GM18502 (cell line): ENCODE data around the gene YWHAE.
"Not testable (repeated sequence)": the region's sequence is repeated elsewhere in the genome, so short reads cannot be mapped to it uniquely, and the experiment has no call there.

Experiments
- ATAC-seq: cut with Tn5 transposase; IDR thresholded peaks from one replicate; pipeline ENCODE4 v1.9.1; 2021; ENCODE audit warnings: mild to moderate bottlenecking; ENCODE audit not compliant: unreplicated experiment, poor library complexity

YWHAE gene

DNA sequence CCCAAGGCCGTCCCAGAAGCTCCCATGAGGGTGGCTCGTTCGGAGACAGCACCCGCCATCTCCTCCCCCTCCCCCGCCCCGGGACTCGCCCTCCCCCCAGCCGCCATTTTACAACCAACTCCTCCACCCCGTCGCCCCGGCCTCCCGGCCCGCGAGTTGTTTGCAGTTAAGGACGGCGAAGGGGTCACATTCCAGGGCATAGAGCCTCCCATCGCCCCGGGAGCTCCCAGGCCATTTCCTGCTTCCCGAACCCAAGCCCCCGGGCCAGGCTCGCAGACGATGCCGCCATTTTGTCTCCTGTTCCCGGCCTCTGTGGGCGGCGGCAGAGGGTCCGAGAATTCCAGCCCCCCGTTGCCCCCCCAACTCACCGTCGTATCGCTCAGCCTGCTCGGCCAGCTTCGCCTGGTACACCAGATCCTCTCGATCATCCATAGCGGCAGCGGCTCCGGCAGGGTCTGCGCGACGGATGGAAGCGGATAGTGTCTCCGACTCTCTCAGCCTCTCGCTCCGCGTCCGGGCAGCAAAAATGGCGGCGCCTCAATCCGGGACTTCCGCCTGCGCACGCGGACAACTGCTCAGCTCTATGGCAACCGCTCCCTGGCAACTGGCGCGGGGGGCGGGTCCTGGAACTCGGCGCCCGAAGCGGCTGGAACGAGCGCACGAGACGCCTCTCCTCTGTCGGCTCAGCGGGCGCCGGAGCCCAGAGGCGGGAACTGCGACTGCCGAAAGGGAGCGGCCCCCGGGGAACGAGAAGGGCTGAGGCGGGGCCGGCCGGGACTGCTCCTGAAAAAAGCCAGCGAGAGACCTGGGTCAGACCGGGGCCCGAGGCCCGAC is at the start of gene YWHAE:
TSS of gene YWHAE (minus strand) at position 544 of the 834 bp plus-strand sequence. CDS start at position 432, 112 bp downstream.
- peak; percentile 89 for ATAC-seq

DNA sequence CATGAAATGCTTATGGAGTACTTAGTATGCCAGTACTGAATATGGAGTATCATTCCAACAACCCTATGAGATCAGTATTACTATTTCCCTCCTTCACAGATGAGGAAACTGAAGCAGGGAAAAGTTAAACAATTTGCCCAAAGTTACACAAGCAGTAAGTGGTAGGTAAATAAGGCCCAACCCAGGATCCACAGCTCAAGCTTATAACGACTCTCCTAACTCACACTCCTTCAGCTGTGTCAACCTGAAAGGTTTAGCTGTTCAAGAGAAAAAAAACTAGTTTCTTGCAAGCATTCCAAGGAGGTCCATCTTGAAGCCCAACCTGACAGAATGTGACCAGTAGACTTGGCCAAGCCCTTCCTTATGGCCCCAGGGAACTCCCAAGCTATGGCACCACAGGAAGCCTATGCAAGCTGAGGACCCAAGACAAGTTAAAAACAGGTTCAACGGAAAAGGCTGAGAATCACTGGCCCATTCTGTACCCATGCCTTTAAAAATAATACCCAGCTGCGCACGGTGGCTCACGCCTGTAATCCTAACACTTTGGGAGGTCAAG is 49.5 kb upstream of the YWHAE start:
- no peak for ATAC-seq

DNA sequence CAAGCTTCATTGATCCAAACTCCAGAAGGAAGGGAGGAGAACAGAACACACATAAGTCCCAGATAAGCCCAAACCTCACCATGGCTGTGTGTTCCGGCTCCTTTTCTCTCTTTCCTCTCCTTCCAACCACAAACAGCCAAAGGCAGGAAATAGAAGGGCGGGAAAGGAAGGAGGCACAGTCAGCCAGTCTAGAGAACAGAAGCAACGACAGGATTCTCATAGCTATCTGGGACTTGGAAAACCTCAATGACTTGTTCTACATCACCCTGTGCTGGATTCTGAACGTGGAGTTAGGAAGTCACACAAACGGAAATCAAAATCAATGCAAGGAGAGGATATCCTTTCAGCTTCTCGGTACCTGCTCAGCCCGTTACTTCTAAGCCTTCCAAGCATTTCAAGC is 47.0 kb upstream of the YWHAE start:
- no peak for ATAC-seq

DNA sequence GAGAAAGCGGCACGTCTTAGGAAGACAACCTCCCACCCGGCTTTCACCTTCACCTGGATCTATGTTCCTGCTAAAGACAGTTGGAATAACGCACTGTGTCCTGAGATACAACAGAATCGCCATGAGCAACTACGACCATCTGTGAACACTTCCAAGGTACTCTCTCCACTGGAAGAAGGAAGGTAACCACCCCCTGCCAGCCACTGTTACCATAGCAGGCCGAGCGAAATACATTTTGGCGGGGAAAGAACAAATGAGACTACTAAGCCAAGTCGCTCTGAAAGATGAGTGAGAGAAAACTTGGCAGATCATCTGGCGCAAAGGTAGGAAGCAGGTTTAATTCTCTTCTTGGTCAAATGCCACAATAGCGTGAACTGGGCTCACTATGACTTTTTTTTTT is 46.2 kb upstream of the YWHAE start:
- ATAC-seq: no peak

DNA sequence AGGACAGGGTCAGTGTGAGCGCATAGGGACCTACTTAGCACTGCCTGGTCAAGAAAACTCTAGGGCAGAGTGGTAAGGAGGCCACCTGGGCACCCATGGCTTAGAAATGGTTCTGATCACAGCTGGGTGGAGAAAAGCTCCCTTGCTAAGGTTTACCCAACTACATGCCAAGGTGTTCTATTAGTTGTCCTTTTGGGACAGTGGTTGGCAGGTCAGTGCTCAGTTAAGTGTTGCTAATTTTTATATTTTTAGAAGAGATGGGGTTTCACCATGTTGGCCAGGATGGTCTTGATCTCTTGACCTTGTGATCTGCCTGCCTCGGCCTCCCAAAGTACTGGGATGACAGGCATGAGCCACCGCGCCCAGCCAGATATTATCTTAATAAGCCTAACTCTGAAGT is 45.7 kb upstream of the YWHAE start:
- ATAC-seq: not testable (repeated sequence)

DNA sequence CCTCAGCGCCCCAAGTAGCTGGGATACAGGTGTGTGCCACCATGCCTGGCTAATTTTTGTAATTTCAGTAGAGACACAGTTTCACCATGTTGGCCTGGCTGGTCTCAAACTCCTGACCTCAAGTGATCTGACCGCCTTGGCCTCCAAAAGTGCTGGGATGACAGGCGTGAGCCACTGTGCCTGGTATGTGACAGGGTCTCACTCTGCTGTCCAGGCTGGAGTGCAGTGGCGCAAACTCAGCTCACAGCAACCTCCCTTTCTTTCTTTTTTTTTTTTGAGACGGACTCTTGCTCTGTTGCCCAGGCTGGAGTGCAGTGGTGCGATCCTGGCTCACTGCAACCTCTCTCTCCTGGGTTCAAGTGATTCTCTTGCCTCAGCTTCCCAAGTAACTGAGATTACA is 42.7 kb upstream of the YWHAE start:
- ATAC-seq: not testable (repeated sequence)

DNA sequence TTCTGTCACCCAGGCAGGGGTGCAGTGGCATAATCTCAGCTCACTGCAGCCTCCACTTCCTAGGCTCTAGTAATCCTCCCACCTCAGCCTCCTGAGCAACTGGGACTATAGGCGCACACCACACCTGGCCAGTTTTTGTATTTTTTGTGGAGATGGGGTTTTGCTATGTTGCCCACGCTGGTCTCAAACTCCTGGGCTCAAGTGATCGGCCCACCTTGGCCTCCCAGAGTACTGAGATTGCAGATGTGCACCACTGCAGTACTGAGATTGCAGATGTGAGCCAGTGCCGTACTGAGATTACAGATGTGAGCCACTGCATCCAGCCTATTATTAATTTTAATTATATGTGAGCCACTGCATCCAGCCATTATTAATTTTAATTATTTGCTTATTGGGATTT is 42.2 kb upstream of the YWHAE start:
- no peak for ATAC-seq

DNA sequence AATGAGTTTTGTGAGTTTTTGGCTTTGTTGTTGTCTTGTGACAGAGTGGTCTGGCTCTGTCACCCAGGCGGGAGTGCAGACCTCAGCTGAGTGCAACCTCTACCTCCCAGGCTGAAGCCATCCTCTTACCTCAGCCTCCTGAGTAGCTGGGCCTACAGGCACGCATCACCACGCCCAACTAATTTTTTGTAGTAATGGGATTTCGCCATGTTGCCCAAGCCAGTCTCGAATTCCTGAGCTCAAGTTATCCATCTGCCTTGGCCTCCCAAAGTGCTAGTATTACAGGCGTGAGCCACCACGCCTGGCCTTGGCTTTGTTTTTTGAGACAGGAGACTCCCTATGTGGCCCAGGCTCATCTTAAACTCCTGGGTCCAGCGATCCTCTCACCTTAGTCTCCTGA is 40.9 kb upstream of the YWHAE start:
- ATAC-seq: no peak

DNA sequence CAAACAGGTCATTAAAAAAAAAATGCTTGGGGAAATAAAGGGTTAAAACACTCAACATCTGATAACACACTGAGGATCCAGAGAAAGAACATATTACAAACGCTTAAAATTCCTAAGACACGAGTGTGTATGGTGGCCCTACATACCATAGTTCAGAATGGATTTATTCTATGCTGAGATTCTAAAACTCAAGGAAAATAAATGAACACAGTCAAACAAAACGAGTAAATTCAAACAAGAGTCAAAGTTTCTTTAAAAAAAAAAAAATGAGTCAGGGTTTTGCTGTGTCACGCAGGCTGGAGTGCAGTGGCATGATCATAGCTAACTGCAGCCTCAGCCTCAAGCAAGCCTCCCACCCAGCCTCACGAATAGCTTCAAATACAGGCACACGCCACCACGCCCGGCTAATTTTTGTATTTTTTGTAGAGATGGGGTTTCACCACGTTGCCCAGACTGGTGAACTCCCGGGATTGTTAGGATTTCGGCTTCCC is 38.6 kb upstream of the YWHAE start:
- no peak for ATAC-seq

DNA sequence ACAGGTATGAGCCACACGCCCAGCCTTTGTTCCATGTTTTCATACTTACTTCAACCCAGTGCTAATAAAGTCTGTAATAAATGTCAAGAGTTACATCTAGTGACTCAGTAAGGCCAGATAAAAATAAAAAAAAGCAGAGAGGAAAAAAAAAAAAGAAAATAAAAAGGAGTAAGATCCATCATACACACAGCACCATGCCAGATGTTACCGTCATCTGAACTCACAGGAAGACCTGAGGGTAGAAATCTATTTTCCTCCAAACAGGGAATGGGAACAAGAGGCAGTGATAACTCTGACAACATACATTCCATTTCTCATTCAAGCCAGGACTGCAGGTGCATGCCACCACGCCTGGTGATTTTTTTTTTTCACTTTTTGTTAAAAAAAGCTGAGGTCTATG is 35.3 kb upstream of the YWHAE start:
- ATAC-seq: no peak

DNA sequence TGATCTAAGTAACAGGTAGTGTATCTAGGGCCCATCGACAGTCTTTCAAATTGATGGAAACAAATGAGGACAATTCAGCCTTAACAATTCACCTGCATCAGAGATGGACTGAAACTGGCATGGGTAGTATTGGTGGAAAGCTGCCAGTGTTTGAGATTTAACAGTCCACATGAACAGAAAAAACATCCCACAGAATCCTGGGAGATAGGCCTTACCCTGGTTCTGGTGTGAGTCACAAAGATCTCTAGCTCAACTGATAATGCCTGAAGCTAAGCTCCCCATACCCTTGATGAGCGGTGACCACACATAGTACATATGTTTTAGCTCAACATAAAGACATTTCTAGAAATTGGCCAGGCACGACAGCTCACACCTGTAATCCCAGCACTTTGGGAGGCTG is 34.1 kb upstream of the YWHAE start:
- no peak for ATAC-seq

DNA sequence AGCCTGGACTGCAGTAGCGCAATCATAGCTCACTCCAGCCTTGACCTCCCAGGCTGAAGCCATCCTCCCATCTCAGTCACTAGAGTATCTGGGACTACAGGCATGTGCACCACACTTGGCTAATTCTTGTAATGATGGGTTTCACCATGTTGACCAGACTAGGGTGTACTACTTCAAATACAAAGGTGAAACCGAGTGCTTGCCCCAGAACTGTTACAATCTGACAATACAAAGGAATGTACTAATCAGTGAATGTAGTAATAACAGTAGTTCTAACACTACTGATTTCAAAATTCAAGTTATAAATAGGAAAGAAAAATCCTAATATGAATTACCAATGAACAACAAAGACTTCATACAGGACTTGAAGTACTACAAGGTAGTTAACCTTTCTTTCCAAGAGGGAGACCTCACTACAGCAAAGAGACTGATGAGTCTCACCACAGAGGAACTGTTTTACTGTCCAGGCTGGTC is 31.6 kb upstream of the YWHAE start:
- no peak for ATAC-seq

DNA sequence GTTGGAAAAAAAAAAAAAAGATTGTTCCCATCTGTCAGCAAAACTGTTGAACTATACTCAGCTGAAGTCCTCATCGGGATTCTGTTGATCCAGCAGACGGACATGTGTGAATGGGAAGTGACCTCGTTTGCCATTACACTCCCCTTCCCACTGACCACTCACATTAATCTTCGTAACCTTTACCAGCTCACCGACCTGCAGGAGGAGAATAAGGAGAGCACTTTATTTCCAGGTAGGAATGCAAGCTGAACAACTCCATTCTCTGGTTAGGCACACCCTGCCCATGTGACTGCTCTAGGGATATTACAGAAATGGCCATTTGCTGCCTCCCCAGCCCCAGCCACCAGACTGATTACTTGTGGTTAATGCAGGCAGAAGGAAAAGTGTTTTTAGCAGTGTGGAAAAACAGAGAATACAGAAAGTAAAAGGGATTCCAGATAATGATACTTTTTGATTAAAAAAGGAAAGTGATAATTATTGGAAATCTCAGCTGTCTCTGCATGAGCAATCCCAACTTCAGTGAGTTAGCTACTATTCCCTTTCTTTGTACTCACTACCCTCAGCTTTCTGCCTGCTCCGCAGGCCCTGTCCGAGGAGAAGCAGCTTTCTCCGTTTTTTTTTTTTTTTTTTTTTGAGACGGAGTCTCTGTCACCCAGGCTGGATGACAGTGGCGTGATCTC is 23.6 kb upstream of the YWHAE start:
- ATAC-seq: no peak

DNA sequence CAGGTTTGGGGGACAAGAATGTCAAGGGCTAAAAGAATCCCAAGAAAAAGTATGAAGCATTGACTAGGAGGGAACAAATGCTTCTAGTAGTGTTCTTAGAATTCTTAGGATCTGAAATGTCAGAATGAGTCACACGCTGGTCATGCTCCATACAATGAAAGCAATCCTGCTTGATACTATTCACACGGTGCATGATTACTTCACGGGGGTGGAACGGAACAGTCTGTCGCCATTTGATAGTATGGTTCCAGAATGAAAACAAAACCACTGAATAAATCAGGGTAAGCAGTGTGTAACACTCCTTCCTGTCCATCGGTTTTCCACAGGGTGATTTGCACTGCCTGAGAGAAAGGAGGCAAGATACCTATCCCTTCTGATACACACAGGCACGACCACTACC is 22.9 kb upstream of the YWHAE start:
- ATAC-seq: no peak

DNA sequence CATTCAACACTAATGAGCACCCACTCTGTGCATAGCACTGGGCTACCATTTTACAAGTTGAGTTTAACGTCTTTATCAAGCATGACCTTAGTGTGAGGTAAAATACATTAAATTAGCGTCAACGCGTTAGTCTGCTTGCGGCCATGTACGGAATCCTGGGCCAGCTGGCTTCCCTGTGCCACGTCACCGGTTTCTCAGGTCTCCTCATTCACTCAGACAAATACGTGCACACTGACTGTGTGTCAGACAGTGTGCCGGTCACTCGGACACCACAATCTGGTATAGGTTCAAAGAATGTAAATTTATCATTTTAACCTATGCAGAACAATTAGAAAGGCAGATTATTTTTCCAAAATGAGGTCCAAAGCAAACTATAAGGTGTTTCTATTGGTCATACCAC is 21.4 kb upstream of the YWHAE start:
- no peak for ATAC-seq

DNA sequence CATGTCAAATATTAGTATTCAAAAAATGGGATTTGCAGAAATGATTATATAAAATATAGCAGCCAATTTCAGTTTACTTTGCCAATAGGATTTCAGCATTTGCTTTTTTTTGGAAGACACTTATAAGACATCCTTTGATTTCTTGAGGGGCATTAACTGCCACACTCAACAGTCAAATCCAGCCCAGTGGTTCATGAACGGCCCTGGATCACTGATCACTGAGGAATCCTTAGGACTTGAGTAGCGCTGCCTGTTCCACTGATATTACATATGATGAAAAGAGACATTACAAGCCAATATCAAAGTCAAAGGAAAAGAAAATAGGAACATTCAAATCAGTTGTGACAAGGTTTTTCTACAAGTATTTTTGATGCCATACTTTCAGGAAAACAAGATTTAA is 21.0 kb upstream of the YWHAE start:
- no peak for ATAC-seq

DNA sequence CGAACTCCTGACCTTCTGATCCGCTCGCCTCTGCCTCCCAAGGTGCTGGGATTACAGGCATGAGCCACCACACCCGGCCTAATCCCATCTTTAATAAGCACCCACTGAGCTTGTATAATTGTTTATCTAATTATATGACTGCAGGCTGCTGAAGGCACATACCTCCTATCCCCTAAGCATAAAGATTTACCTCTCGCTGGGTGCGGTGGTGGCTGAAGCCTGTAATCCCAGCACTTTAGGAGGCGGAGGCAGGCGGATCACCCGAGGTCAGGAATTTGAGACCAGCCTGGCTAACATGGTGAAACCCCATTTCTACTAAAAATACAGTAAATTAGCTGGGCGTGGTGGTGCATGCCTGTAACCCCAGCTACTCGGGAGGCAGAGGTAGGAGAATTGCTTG is 20.1 kb upstream of the YWHAE start:
- no peak for ATAC-seq

DNA sequence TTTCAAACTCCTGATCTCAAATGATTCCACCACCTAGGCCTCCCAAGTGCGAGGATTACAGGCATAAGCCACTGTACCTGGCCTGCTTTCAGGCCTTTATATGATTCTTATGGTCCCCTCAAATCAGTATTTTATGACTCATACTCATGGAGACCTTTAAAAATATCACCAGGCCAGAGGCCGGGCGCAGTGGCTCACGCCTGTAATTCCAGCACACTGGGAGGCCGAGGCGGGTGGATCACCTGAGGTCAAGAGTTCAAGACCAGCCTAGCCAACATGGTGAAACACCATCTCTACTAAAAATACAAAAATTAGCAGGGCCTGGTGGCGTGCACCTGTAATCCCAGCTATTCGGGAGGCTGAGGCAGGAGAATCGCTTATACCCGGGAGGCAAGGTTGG is 18.5 kb upstream of the YWHAE start:
- not testable (repeated sequence) for ATAC-seq

DNA sequence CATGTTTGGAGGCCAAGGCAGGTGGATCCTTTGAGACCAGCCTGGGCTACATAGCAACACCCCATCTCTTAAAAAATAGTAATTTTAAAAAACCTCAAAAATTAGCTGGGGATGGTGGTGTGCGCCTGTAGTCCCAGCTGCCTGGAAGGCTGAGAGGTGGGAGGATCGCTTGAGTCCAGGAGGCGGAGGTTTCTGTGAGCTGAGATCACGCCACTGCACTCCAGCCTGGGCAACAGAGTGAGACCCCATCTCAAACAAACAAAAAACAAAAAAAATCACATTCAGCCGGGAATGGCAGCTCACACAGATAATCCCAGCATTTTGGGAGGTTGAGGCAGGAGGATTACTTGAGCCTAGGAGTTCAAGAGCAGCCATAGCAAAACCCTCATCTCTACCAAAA is 16.4 kb upstream of the YWHAE start:
- ATAC-seq: no peak

DNA sequence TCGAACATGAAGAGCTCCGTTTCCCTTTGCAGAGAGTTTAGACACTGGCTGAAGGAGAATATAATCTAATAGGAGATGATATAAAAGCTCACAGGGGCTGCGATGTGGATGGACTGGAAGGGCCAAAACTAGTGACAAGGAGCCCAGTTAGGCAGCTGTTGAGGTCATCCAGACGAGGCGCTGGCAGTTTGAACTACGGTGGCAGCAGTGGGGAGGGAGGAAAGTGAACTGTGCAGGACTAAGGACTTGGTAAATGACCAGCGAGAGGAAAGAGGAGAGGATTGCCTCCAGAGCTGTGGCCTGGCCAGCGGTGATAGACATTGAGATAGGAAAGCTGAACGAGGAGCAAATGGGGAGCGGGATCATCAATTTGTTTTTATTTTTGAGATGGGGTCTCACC is 14.6 kb upstream of the YWHAE start:
- ATAC-seq: no peak

DNA sequence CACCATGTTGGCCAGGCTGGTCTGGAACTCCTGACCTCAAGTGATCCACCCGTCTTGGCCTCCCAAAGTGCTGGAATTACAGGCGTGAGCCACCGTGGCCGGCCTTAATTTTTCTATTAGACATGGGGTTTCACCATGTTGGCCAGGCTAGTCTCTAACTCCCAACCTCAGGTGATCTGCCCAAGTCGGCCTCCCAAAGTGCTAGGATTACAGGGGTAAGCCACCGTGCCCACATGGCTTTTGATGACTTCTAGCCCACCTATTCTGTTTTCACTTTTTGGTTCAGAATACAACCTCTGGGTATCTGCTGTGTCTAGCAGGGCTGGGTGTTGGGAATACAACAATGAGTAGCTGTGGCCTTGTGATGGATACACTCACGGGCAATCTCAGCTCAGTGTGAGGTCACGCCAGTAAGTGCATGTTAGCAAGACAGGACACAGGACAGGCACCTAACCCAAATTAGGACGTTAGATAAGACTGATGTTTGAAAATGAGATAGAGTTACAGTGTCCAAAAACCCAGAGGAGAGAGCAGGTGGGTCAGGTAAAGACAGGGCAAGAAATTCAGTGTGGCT is 14.1 kb upstream of the YWHAE start:
- ATAC-seq: no peak
